Measurements from ENCODE around the gene ITSN1.

The ITSN1 gene

GRCh38 chr21:33839806-33840205, 197.5 kb downstream of the ITSN1 start:
- TF ChIP-seq, protein P1, sequence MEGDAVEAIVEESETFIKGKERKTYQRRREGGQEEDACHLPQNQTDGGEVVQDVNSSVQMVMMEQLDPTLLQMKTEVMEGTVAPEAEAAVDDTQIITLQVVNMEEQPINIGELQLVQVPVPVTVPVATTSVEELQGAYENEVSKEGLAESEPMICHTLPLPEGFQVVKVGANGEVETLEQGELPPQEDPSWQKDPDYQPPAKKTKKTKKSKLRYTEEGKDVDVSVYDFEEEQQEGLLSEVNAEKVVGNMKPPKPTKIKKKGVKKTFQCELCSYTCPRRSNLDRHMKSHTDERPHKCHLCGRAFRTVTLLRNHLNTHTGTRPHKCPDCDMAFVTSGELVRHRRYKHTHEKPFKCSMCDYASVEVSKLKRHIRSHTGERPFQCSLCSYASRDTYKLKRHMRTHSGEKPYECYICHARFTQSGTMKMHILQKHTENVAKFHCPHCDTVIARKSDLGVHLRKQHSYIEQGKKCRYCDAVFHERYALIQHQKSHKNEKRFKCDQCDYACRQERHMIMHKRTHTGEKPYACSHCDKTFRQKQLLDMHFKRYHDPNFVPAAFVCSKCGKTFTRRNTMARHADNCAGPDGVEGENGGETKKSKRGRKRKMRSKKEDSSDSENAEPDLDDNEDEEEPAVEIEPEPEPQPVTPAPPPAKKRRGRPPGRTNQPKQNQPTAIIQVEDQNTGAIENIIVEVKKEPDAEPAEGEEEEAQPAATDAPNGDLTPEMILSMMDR (conservative IDR thresholded peaks at IDR 0.05; ENCODE audit: low read depth), result no peak
- H3K27ac ChIP-seq, result 0 out of 2 replicates have a peak overlapping the region, but pooled peaks have one; percentile 10
- CTCF ChIA-PET, result interaction anchor here (0.5 kb wide), 1 partner anchor 30 kb away, joined by 4 read pairs; no protein-coding TSS in a partner anchor
- POLR2A ChIA-PET (ENCODE audit: low non-redundant PET), result no interaction called here
- no peak for DNase-seq (ENCODE audit: low spot score)

- no peak overlapping the region for H3K27ac ChIP-seq
- CTCF ChIA-PET, result interaction anchor here (0.6 kb wide), 1 partner anchor 762 kb away, joined by 3 read pairs; no protein-coding TSS in a partner anchor
- POLR2A ChIA-PET (ENCODE audit: low non-redundant PET), result interaction anchor here (0.7 kb wide), 1 partner anchor 52 kb away, joined by 3 read pairs; no protein-coding TSS in a partner anchor
- TF ChIP-seq, protein P1 (conservative IDR thresholded peaks at IDR 0.05; ENCODE audit: low read depth), result no peak
- DNase-seq (ENCODE audit: low spot score), result no peak
These were observed 198.5 kb downstream of the ITSN1 start for GRCh38 chr21:33840771-33841170.

GRCh38 chr21:33841561-33841960, 199.3 kb downstream of the ITSN1 start:
- POLR2A ChIA-PET (ENCODE audit: low non-redundant PET), result interaction anchor here (0.7 kb wide), 1 partner anchor 52 kb away, joined by 3 read pairs; no protein-coding TSS in a partner anchor
- H3K27ac ChIP-seq, result no peak overlapping the region
- no peak for DNase-seq (ENCODE audit: low spot score)
- TF ChIP-seq, protein P1 (conservative IDR thresholded peaks at IDR 0.05; ENCODE audit: low read depth), result no peak
- CTCF ChIA-PET, result no interaction called here

DNA sequence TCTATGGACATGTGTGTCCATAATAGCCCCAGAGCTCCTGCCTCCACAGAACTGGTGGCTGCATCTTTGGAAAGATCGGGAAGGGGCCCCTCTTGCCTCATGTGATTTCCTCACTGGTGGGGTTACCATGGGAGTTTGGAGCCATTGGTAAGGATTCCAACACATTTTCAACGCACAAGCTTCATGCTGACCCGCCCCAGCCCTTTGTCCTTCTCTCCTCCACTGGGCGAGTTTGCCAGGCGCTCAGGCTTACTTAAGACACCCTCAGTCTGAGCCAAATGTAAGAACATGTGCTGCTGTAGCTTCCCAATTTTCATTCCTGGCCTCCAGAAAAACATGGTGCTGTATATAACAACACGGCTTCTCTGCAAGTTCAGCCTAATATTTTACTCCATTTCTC, 200.9 kb downstream of the ITSN1 start:
- ChIA-PET POLR2A (ENCODE audit: low non-redundant PET) (no interaction called here), CTCF (interaction anchor here (0.7 kb wide), 1 partner anchor 363 kb away, joined by 3 read pairs; the partner anchor contains the start of gene TMEM50B)
- no peak overlapping the region for H3K27ac ChIP-seq

DNA sequence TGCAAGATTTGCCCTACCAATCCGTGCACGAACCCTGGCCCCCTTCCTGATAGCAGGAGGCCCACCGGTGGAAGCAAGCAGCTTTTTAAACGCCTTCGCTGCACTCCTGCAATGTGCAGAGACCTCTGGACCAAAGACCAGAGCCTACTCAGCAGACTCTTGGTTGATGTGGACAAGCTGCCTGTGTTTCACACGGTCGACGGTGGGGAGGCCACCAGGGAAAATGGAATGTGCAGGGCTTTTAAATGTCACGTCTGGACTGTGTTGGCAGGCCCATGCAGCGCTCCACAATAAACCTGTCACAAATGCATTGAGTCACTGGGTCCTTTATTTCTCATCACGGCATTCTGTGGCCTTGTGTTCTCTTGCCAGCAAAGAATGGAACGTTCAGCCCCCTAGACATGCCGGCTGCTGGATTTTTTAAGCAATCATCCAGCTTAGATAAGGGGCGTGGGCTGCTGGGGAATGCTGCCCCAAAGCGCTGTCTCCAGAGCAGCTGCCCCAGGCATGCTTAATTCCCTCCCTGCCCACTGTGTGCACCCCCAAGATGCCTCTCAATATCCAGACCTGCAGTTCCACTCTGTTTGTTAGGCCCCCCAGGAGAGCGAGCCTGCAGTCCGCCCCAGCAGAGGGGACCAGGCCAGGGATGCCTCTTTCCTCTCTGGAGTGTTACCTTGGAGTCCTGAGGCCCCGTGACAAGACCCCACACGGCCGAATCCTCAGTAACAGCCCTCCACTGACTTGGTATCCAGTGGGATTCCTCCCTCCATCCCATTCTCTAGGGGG, 202.0 kb downstream of the ITSN1 start:
- ChIA-PET POLR2A (ENCODE audit: low non-redundant PET) (no interaction called here), CTCF (interaction anchor here (0.6 kb wide), 1 partner anchor 28 kb away, joined by 4 read pairs; no protein-coding TSS in a partner anchor)
- peak overlapping the region; percentile 27 for H3K27ac ChIP-seq
- DNase-seq (ENCODE audit: low spot score), result no peak
- TF ChIP-seq, protein P1 (conservative IDR thresholded peaks at IDR 0.05; ENCODE audit: low read depth), result no peak

More for the DNA sequence above, 200.9 kb downstream of the ITSN1 start:
- DNase-seq (ENCODE audit: low spot score), result no peak
- TF ChIP-seq, protein P1 (conservative IDR thresholded peaks at IDR 0.05; ENCODE audit: low read depth), result no peak

- H3K27ac ChIP-seq, result no peak overlapping the region
- ChIA-PET CTCF (interaction anchor here (0.6 kb wide), 2 partner anchors 9 to 28 kb away, joined by 4 read pairs; no protein-coding TSS in a partner anchor), POLR2A (ENCODE audit: low non-redundant PET) (no interaction called here)
- TF ChIP-seq, protein P1 (conservative IDR thresholded peaks at IDR 0.05; ENCODE audit: low read depth), result no peak
- DNase-seq (ENCODE audit: low spot score), result no peak
These were observed 202.5 kb downstream of the ITSN1 start for GRCh38 chr21:33844890-33845205.

Data from RWPE1 (cell line).